OCI-LY1 (cell line): ENCODE results near the gene DHRS1.

Source experiments
- EZH2 ChIP-seq: fragments of 200-600 bp; sonication (generic), shearing (Covaris generic); IDR thresholded peaks from 2 replicates; pipeline ENCODE4 v1.8.0; 2017; ENCODE audit warnings: borderline replicate concordance, mixed run types, mild to moderate bottlenecking, antibody characterized with exemption, low read length, moderate library complexity, mixed read lengths
- TF ChIP-seq, protein P1 (sequence below): fragments of 200-600 bp; sonication (generic), shearing (Covaris generic); IDR thresholded peaks from 2 replicates; pipeline ENCODE4 v1.5.1; 2017; ENCODE audit warnings: mild to moderate bottlenecking, antibody characterized with exemption, low read length, moderate library complexity, mixed read lengths

DNA sequence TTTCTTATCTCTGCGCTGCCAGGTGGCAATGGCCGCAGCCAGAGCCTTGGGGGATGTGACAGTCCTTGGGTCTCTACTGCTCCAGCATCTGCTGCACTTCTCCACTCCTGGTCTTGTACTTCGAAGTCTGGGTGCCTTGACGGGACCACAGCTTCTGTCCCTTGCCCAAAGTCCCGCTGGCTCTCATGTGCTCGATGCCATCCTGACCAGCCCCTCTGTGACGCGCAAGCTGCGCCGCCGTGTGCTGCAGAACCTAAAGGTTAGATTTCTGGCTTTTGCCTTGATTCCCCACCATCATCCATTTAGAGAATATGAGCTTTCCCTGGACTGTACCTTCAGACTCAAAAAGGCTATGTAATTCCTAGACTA lies 4.4 kb upstream of the DHRS1 start:
- TF ChIP-seq EZH2: no peak
- TF ChIP-seq, protein P1, sequence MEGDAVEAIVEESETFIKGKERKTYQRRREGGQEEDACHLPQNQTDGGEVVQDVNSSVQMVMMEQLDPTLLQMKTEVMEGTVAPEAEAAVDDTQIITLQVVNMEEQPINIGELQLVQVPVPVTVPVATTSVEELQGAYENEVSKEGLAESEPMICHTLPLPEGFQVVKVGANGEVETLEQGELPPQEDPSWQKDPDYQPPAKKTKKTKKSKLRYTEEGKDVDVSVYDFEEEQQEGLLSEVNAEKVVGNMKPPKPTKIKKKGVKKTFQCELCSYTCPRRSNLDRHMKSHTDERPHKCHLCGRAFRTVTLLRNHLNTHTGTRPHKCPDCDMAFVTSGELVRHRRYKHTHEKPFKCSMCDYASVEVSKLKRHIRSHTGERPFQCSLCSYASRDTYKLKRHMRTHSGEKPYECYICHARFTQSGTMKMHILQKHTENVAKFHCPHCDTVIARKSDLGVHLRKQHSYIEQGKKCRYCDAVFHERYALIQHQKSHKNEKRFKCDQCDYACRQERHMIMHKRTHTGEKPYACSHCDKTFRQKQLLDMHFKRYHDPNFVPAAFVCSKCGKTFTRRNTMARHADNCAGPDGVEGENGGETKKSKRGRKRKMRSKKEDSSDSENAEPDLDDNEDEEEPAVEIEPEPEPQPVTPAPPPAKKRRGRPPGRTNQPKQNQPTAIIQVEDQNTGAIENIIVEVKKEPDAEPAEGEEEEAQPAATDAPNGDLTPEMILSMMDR: no peak
